H1 (cell line): ENCODE data around the gene NR2F2. TPM values are rescaled to one million over a fixed set of nuclear protein-coding genes. Genes with fewer than 3 reads are reported as not detected.

Experiments used
- CTCF ChIA-PET: fragments of 300-600 bp; sonication (Branson Sonifier 250); formaldehyde crosslinking; loops from one replicate; lab custom pipeline; 2021; ENCODE audit not compliant: partially characterized antibody; lab: Charles Lee
- POLR2A ChIA-PET: fragments of 300-600 bp; sonication (Branson Sonifier 250); formaldehyde crosslinking; loops from one replicate; lab custom pipeline; 2021; ENCODE audit warnings: inconsistent platforms; ENCODE audit not compliant: partially characterized antibody; lab: Charles Lee
- DNase-seq, 2 experiments: peaks; one replicate each; pipeline versions ENCODE4 v3.0.0 to v3.0.0-alpha.2; 2010 to 2022; ENCODE audit warnings: low spot score in 2 of 2, low read depth in 1 of 2, mixed read lengths in 1 of 2
- FAIRE-seq: peaks from 2 replicates; lab custom pipeline; 2011; peaks lifted over from hg19 to GRCh38; lab: Jason Lieb, UNC
- H2AFZ ChIP-seq: 2 replicates; pipeline ENCODE4 v1.8.1; 2012; ENCODE audit warnings: low read length, inconsistent platforms
- H2AK5ac ChIP-seq: 2 replicates; pipeline ENCODE4 v1.6.1; 2013; ENCODE audit warnings: low read depth, low read length
- H2BK120ac ChIP-seq: replicated peaks from 2 replicates; pipeline ENCODE3; 2013; ENCODE audit warnings: low read depth, low read length, inconsistent platforms
- H2BK12ac ChIP-seq: 2 replicates; pipeline ENCODE4 v1.6.1; 2013; ENCODE audit warnings: low read depth, low read length
- H2BK15ac ChIP-seq: 2 replicates; pipeline ENCODE4 v1.6.1; 2013; ENCODE audit warnings: low read length
- H2BK20ac ChIP-seq: 2 replicates; pipeline ENCODE4 v1.6.1; 2013; ENCODE audit warnings: low read length
- H2BK5ac ChIP-seq: 2 replicates; pipeline ENCODE4 v1.6.1; 2013; ENCODE audit warnings: low read depth, low read length
- H3K14ac ChIP-seq: 2 replicates; pipeline ENCODE4 v1.6.1; 2013; ENCODE audit warnings: inconsistent platforms; ENCODE audit not compliant: insufficient read length
- H3K18ac ChIP-seq: 2 replicates; pipeline ENCODE4 v1.6.1; 2013; ENCODE audit warnings: low read length; ENCODE audit errors: extremely low read depth
- H3K23ac ChIP-seq: 2 replicates; pipeline ENCODE4 v1.6.1; 2013; ENCODE audit warnings: inconsistent platforms; ENCODE audit not compliant: insufficient read length
- H3K23me2 ChIP-seq: 2 replicates; pipeline ENCODE4 v1.6.1; 2013; ENCODE audit warnings: low read depth, low read length
- H3K27ac ChIP-seq: 2 replicates; pipeline ENCODE4 v1.6.1; 2011; ENCODE audit warnings: low read depth, low read length, inconsistent platforms
- H3K27me3 ChIP-seq, 4 experiments: replicated peaks in 1 of 4; 1 replicate in 1 of 4; 2 replicates in 3 of 4; pipeline versions ENCODE4 v1.6.1 to v1.8.1; 2011 to 2013; ENCODE audit warnings: low read length in 3 of 4, mild to moderate bottlenecking in 3 of 4, inconsistent platforms in 2 of 4, mixed read lengths in 2 of 4, moderate library complexity in 1 of 4; ENCODE audit not compliant: control insufficient read depth in 3 of 4, insufficient read depth in 3 of 4; ENCODE audit errors: extremely low read depth in 1 of 4
- H3K36me3 ChIP-seq, 4 experiments: 2 replicates each; pipeline versions ENCODE4 v1.6.1 to v1.8.1; 2011 to 2013; ENCODE audit warnings: mild to moderate bottlenecking in 4 of 4, low read length in 3 of 4, moderate library complexity in 2 of 4, control low read depth in 1 of 4, inconsistent platforms in 1 of 4; ENCODE audit not compliant: insufficient read depth in 4 of 4, control insufficient read depth in 2 of 4
- H3K4ac ChIP-seq: replicated peaks from 2 replicates; pipeline ENCODE3; 2013; ENCODE audit warnings: low read length, low read depth, mixed read lengths, inconsistent platforms; ENCODE audit not compliant: insufficient read length
- H3K4me1 ChIP-seq, 4 experiments: replicated peaks in 1 of 4; 1 replicate in 1 of 4; 2 replicates in 3 of 4; pipeline versions ENCODE4 v1.6.1 to v1.8.1; 2011 to 2013; ENCODE audit warnings: low read length in 3 of 4, inconsistent platforms in 2 of 4, mixed read lengths in 1 of 4; ENCODE audit not compliant: insufficient read depth in 4 of 4, control insufficient read depth in 3 of 4
- H3K4me2 ChIP-seq, 2 experiments: 2 replicates each; pipeline versions ENCODE4 v1.6.1 to v1.8.1; 2011 to 2013; ENCODE audit warnings: low read depth in 2 of 2, low read length in 2 of 2, control low read depth in 1 of 2, inconsistent platforms in 1 of 2, mild to moderate bottlenecking in 1 of 2; ENCODE audit not compliant: insufficient read depth in 1 of 2
- H3K4me3 ChIP-seq, 4 experiments: fragments of 200-600, 300-600 bp in 1 of 4; sonication (generic), shearing (Covaris generic), sonication (Bioruptor Twin) in 1 of 4; 2 replicates each; pipeline versions ENCODE4 v1.5.1 to v1.8.1; 2011 to 2016; ENCODE audit warnings: low read length in 4 of 4, low read depth in 3 of 4, control low read depth in 2 of 4, inconsistent platforms in 2 of 4, mild to moderate bottlenecking in 2 of 4, mixed read lengths in 1 of 4, moderate library complexity in 1 of 4; ENCODE audit not compliant: insufficient read depth in 2 of 4; ENCODE audit errors: extremely low read depth in 1 of 4
- H3K56ac ChIP-seq: replicated peaks from 2 replicates; pipeline ENCODE3; 2013; ENCODE audit warnings: low read depth, mild to moderate bottlenecking, mixed read lengths, low read length, inconsistent platforms; ENCODE audit not compliant: insufficient read length
- H3K79me1 ChIP-seq: 2 replicates; pipeline ENCODE4 v1.6.1; 2013; ENCODE audit warnings: low read depth, low read length, control low read depth
- H3K79me2 ChIP-seq, 2 experiments: 2 replicates each; pipeline versions ENCODE4 v1.6.1 to v1.8.1; 2012 to 2013; ENCODE audit warnings: low read length in 2 of 2, mild to moderate bottlenecking in 2 of 2, inconsistent platforms in 1 of 2; ENCODE audit not compliant: insufficient read depth in 2 of 2, control insufficient read depth in 1 of 2
- H3K9ac ChIP-seq, 4 experiments: replicated peaks in 1 of 4; 1 replicate in 1 of 4; 2 replicates in 3 of 4; pipeline versions ENCODE4 v1.6.1 to v1.8.1; 2011 to 2013; ENCODE audit warnings: low read depth in 3 of 4, low read length in 3 of 4, control low read depth in 2 of 4, mild to moderate bottlenecking in 2 of 4, moderate library complexity in 2 of 4, inconsistent platforms in 1 of 4; ENCODE audit errors: extremely low read depth in 1 of 4
- H3K9me3 ChIP-seq, 2 experiments: 2 replicates each; pipeline versions ENCODE4 v1.6.1 to v1.8.1; 2012 to 2013; ENCODE audit warnings: mild to moderate bottlenecking in 2 of 2, moderate library complexity in 2 of 2, control low read depth in 1 of 2, inconsistent platforms in 1 of 2, low read depth in 1 of 2, low read length in 1 of 2, mixed read lengths in 1 of 2; ENCODE audit not compliant: insufficient read depth in 2 of 2
- H4K20me1 ChIP-seq, 2 experiments: replicated peaks in 1 of 2; 2 replicates each; pipeline versions ENCODE3 to v1.8.1; 2011 to 2013; ENCODE audit warnings: inconsistent platforms in 2 of 2, low read length in 2 of 2, mild to moderate bottlenecking in 1 of 2; ENCODE audit not compliant: insufficient read depth in 2 of 2, control insufficient read depth in 1 of 2
- H4K5ac ChIP-seq: 2 replicates; pipeline ENCODE4 v1.6.1; 2013; ENCODE audit warnings: low read length, low read depth, mixed read lengths, inconsistent platforms; ENCODE audit not compliant: insufficient read length
- H4K8ac ChIP-seq: 2 replicates; pipeline ENCODE4 v1.8.0; 2013; ENCODE audit warnings: mild to moderate bottlenecking, moderate library complexity, low read length, inconsistent platforms; ENCODE audit not compliant: insufficient read depth; ENCODE audit errors: extremely low read depth
- H4K91ac ChIP-seq: replicated peaks from 2 replicates; pipeline ENCODE3; 2013; ENCODE audit warnings: low read length, mixed read lengths, inconsistent platforms; ENCODE audit not compliant: insufficient read length
- CBX8 ChIP-seq: fragments of 300-800, 300-1000 bp; sonication (generic); IDR thresholded peaks from 2 replicates; pipeline ENCODE4 v1.7.1; 2016; ENCODE audit warnings: low read depth, low read length, borderline replicate concordance
- EGR1 ChIP-seq: IDR thresholded peaks from 2 replicates; pipeline ENCODE4 v1.6.1; 2011; ENCODE audit warnings: low read depth, low read length, borderline replicate concordance
- EP300 ChIP-seq, 2 experiments: IDR thresholded peaks; 1 replicate in 1 of 2; 2 replicates in 1 of 2; pipeline ENCODE4 v1.6.1; 2011 to 2012; ENCODE audit warnings: low read depth in 2 of 2, low read length in 2 of 2, mild to moderate bottlenecking in 2 of 2, borderline replicate concordance in 1 of 2, inconsistent platforms in 1 of 2, moderate library complexity in 1 of 2
- FOSL1 ChIP-seq: IDR thresholded peaks from 2 replicates; pipeline ENCODE4 v1.6.1; 2011; ENCODE audit warnings: mild to moderate bottlenecking, low read depth, low read length, moderate library complexity; ENCODE audit not compliant: insufficient read depth
- RBBP5 ChIP-seq: IDR thresholded peaks from 2 replicates; pipeline ENCODE4 v1.7.1; 2012; ENCODE audit warnings: low read depth, mild to moderate bottlenecking, inconsistent platforms, low read length, moderate library complexity, borderline replicate concordance
- RFX5 ChIP-seq: IDR thresholded peaks from 2 replicates; pipeline ENCODE4 v1.6.1; 2011; ENCODE audit warnings: low read depth, low read length, improper control_type of control experiment, borderline replicate concordance
- RNF2 ChIP-seq: fragments of 200-900, 300-1000 bp; sonication (generic); IDR thresholded peaks from 2 replicates; pipeline ENCODE4 v1.7.1; 2016; ENCODE audit warnings: borderline replicate concordance, low read depth, mild to moderate bottlenecking, antibody characterized with exemption, low read length; ENCODE audit not compliant: poor library complexity, severe bottlenecking; ENCODE audit errors: missing control alignments
- RXRA ChIP-seq: IDR thresholded peaks from 2 replicates; pipeline ENCODE4 v1.6.1; 2011; ENCODE audit warnings: low read depth, mild to moderate bottlenecking, low read length, moderate library complexity; ENCODE audit not compliant: insufficient read depth
- SIN3A ChIP-seq, 2 experiments: IDR thresholded peaks in 1 of 2; conservative IDR thresholded peaks in 1 of 2; 2 replicates each; pipeline ENCODE4 v1.6.1; 2011 to 2012; ENCODE audit warnings: low read length in 2 of 2, improper control_type of control experiment in 1 of 2, low read depth in 1 of 2, mild to moderate bottlenecking in 1 of 2
- SP2 ChIP-seq: IDR thresholded peaks from 2 replicates; pipeline ENCODE4 v1.6.1; 2012; ENCODE audit warnings: mild to moderate bottlenecking, low read length, inconsistent platforms
- SP4 ChIP-seq: IDR thresholded peaks from 2 replicates; pipeline ENCODE4 v1.6.1; 2012; ENCODE audit warnings: low read length, inconsistent platforms
- TAF1 ChIP-seq: IDR thresholded peaks from 2 replicates; pipeline ENCODE4 v1.6.1; 2011; ENCODE audit warnings: mild to moderate bottlenecking, low read depth, low read length
- whole genome bisulfite sequencing, 2 experiments: shearing (Covaris generic) in 1 of 2; methylation state at CpG; one replicate each; pipeline versions ENCODE4 v1.1.6 to v1.1.7; 2013 to 2015; ENCODE audit warnings: low lambda C conversion rate in 2 of 2, mixed read lengths in 2 of 2, inconsistent platforms in 1 of 2, low coverage in 1 of 2, missing lambda C conversion rate in 1 of 2; ENCODE audit not compliant: insufficient replicate concordance in 2 of 2, insufficient coverage in 1 of 2, insufficient read length in 1 of 2; ENCODE audit errors: extremely low coverage in 1 of 2, missing lambda C conversion rate in 1 of 2; 5-methylcytosine and 5-hydroxymethylcytosine counted together
- polyA plus RNA-seq, 7 experiments: library from polyadenylated mRNA; depleted of rRNA in 3 of 7; stranded (reverse) in 5 of 7; unstranded in 2 of 7; fragments of >200 nt in 5 of 7; fragments of 200-250 nt in 2 of 7; gene quantifications; 1 replicate in 5 of 7; 2 replicates in 1 of 7; 4 replicates in 1 of 7; pipeline versions ENCODE4 v1.2.1 to v1.2.3, GENCODE V29; 2011 to 2013; ENCODE audit warnings: missing spikeins in 2 of 7, mixed read lengths in 2 of 7
- total RNA-seq: library from RNA; stranded (reverse); fragmentation: NEBNext Ultra II Directional; extraction: Animal tissue kit (Norgen Biotek cat#: 25700); gene quantifications from 2 replicates; pipeline ENCODE4 v1.2.1, GENCODE V29; 2021

Gene NR2F2
- total and polyA plus RNA-seq, 2 of the 8 experiments (the other 6 are each of a cell fraction or from before 2014, with no cell fraction given) = 0.03 TPM; not detected in 1

DNA sequence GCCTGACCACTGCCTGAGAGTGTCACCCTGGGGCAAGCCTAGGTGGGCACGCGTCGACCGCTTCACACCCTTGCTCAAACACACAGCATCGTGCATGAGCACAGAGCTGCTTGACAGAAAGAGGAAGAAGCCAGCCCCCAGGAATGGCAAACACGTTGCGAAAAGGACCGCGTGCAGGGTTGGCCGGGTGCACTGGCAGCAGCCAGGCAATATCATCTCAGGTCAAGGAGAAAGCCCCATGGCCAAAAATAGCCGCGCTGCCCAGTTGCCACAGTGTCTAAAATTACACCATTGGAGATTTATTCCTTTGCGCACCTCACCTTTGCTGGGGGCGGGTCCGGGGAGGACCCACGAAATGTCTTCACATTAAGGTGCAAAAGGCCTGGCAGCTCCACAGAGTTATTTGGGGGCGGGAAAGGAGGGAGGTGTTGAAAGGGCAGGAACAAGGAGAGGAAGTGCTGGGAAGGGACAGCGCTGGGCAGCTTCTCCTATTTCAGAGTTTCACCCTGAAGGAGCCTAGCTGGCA is 44.7 kb upstream of the NR2F2 start:
- Histone ChIP-seq H2AK5ac (no peak overlapping the region), H3K36me3 (no peaks in the 10 kb centered on the region), H3K14ac (no peak overlapping the region), H4K91ac (no peak overlapping the region), H3K4me2 (no peak overlapping the region), H3K79me1 (no peaks in the 10 kb centered on the region), H3K27ac (no peak overlapping the region), H3K27me3 (peaks cover 0 to 6% (median 0%) of the 10 kb centered on the region in 4 experiments; a peak in 2 of 7 replicates), H4K5ac (no peak overlapping the region), H3K79me2 (no peaks in the 10 kb centered on the region), H3K18ac (0 out of 2 replicates have a peak overlapping the region, but pooled peaks have one; percentile 13), H4K8ac (no peak overlapping the region; the same call in 1 of the 2 replicates), H3K56ac (no peak overlapping the region), H2BK20ac (no peak overlapping the region; the same call in 1 of the 2 replicates), H3K4me1 (peaks cover 0 to 9% (median 2%) of the 10 kb centered on the region in 4 experiments; a peak in 5 of 7 replicates), H3K4ac (no peak overlapping the region), H3K9ac (no peak overlapping the region), H3K23ac (no peak overlapping the region), H3K4me3 (no peak overlapping the region), H2BK5ac (no peak overlapping the region), H2BK12ac (no peak overlapping the region), H3K9me3 (no peaks in the 10 kb centered on the region), H4K20me1 (no peaks in the 10 kb centered on the region), H3K23me2 (no peaks in the 10 kb centered on the region), H2BK120ac (no peak overlapping the region), H2BK15ac (no peak overlapping the region), H2AFZ (no peak overlapping the region)
- DNase-seq = no peak
- FAIRE-seq = no peak
- CTCF ChIA-PET = interaction anchor here (0.8 to 2.0 kb wide), 3 partner anchors 15 to 74 kb away, joined by 3 to 5 read pairs (median 3); no protein-coding TSS in a partner anchor
- POLR2A ChIA-PET = no interaction called here
- 84% methylated on average over 13 of the region's 18 CpGs; no CpG with 5 or more reads in 1 of the 2 experiments for WGBS, 2 experiments
- TF ChIP-seq SP2 (no peak), SIN3A (conservative IDR thresholded peaks at IDR 0.05 in 1 of 2, IDR thresholded peaks at IDR 0.05 in 1 of 2; ENCODE audit: low read depth in 1 of 2, low read length in 2 of 2) (no peak), RBBP5 (no peak), RXRA (no peak), FOSL1 (no peak), SP4 (no peak), EP300 (IDR thresholded peaks at IDR 0.05; ENCODE audit: borderline replicate concordance in 1 of 2, low read depth in 2 of 2, low read length in 2 of 2) (no peak), RNF2 (no peak), CBX8 (no peak), EGR1 (no peak), RFX5 (no peak), TAF1 (no peak)
